ENCODE data around the gene GALNT10.

Gene GALNT10

DNA sequence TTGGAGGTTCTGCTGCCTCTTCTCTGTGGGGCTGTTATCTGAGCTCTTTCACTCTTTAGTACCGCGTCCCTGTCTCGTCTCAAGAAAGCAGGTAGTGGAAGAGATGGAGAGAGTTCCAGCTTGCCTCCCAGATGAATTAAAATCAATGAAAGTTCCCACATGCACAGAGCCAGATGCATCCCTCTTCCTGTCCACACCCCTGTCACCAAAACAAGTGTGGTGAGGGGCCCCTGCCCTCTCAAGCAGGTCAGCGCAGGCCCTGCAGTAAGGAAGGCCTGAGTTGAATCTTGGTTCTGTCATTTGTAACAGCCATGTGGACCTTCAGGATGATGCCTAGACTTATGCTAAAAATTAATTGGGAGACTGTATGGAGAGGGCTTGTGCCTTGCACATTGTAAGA, 26.9 kb downstream of the GALNT10 start:
- Histone ChIP-seq H3K4ac (ENCODE audit: low read depth, low read length) (no peak overlapping the region), H4K5ac (ENCODE audit: low read length) (no peak overlapping the region), H3K79me1 (ENCODE audit: low read length) (peaks cover 4% of the 10 kb centered on the region), H3K4me3 (ENCODE audit: low read length) (no peak overlapping the region), H3K27me3 (ENCODE audit: insufficient read depth, low read length, poor library complexity) (no peaks in the 10 kb centered on the region), H2AK5ac (ENCODE audit: low read length) (no peak overlapping the region), H3K56ac (ENCODE audit: low read length) (no peak overlapping the region), H3K4me1 (ENCODE audit: control insufficient read depth, low read depth, low read length) (peaks cover 2% of the 10 kb centered on the region), H3K23ac (ENCODE audit: low read length) (no peak overlapping the region), H4K8ac (ENCODE audit: low read depth, low read length) (no peak overlapping the region), H3K79me2 (ENCODE audit: control insufficient read depth, insufficient read depth, low read length) (no peaks in the 10 kb centered on the region), H2BK120ac (ENCODE audit: low read depth, low read length) (no peak overlapping the region), H2BK5ac (ENCODE audit: low read length) (no peak overlapping the region), H2BK15ac (replicated peaks; ENCODE audit: low read depth) (no peak overlapping the region), H3K9ac (ENCODE audit: low read length) (no peak overlapping the region), H3K36me3 (ENCODE audit: control insufficient read depth, insufficient read depth, low read length) (no peaks in the 10 kb centered on the region), H3K4me2 (ENCODE audit: low read length) (no peak overlapping the region), H3K18ac (ENCODE audit: low read length) (no peak overlapping the region), H3K27ac (ENCODE audit: low read depth, low read length) (no peak overlapping the region)
- DNase-seq: no peak
- WGBS (ENCODE audit: extremely low coverage, insufficient coverage, low lambda C conversion rate): no CpG with 5 or more reads among the region's 4 CpGs

- no CpG with 5 or more reads among the region's 8 CpGs for WGBS (ENCODE audit: extremely low coverage, insufficient coverage, low lambda C conversion rate)
- H3K9ac ChIP-seq (ENCODE audit: low read length): no peak overlapping the region
- no peak overlapping the region for H2AK5ac ChIP-seq (ENCODE audit: low read length)
- H3K36me3 ChIP-seq (ENCODE audit: control insufficient read depth, insufficient read depth, low read length): no peaks in the 10 kb centered on the region
- peaks cover 4% of the 10 kb centered on the region for H3K79me1 ChIP-seq (ENCODE audit: low read length)
- H3K4me2 ChIP-seq (ENCODE audit: low read length): no peak overlapping the region
- H2BK5ac ChIP-seq (ENCODE audit: low read length): no peak overlapping the region
- H3K27me3 ChIP-seq (ENCODE audit: insufficient read depth, low read length, poor library complexity): no peaks in the 10 kb centered on the region
- no peak overlapping the region for H3K4ac ChIP-seq (ENCODE audit: low read depth, low read length)
- no peak overlapping the region for H3K27ac ChIP-seq (ENCODE audit: low read depth, low read length)
- no peak overlapping the region for H3K56ac ChIP-seq (ENCODE audit: low read length)
- no peak overlapping the region for H2BK120ac ChIP-seq (ENCODE audit: low read depth, low read length)
- no peak overlapping the region for H4K8ac ChIP-seq (ENCODE audit: low read depth, low read length)
- no peak for DNase-seq
- H3K23ac ChIP-seq (ENCODE audit: low read length): no peak overlapping the region
- no peak overlapping the region for H3K4me3 ChIP-seq (ENCODE audit: low read length)
- H3K79me2 ChIP-seq (ENCODE audit: control insufficient read depth, insufficient read depth, low read length): no peaks in the 10 kb centered on the region
- H2BK15ac ChIP-seq (replicated peaks; ENCODE audit: low read depth): no peak overlapping the region
- no peak overlapping the region for H4K5ac ChIP-seq (ENCODE audit: low read length)
- peaks cover 4% of the 10 kb centered on the region for H3K4me1 ChIP-seq (ENCODE audit: control insufficient read depth, low read depth, low read length)
- no peak overlapping the region for H3K18ac ChIP-seq (ENCODE audit: low read length)
These were observed 28.3 kb downstream of the GALNT10 start for GRCh38 chr5:154218786-154219185.

- Histone ChIP-seq H3K4me1 (ENCODE audit: control insufficient read depth, low read depth, low read length) (peaks cover 4% of the 10 kb centered on the region), H3K79me2 (ENCODE audit: control insufficient read depth, insufficient read depth, low read length) (no peaks in the 10 kb centered on the region), H3K9ac (ENCODE audit: low read length) (no peak overlapping the region), H4K8ac (ENCODE audit: low read depth, low read length) (no peak overlapping the region), H3K4me2 (ENCODE audit: low read length) (no peak overlapping the region), H3K27me3 (ENCODE audit: insufficient read depth, low read length, poor library complexity) (no peaks in the 10 kb centered on the region), H3K23ac (ENCODE audit: low read length) (no peak overlapping the region), H3K27ac (ENCODE audit: low read depth, low read length) (no peak overlapping the region), H3K4ac (ENCODE audit: low read depth, low read length) (no peak overlapping the region), H2BK5ac (ENCODE audit: low read length) (no peak overlapping the region), H2BK15ac (replicated peaks; ENCODE audit: low read depth) (no peak overlapping the region), H3K36me3 (ENCODE audit: control insufficient read depth, insufficient read depth, low read length) (no peaks in the 10 kb centered on the region), H3K18ac (ENCODE audit: low read length) (no peak overlapping the region), H2AK5ac (ENCODE audit: low read length) (no peak overlapping the region), H4K5ac (ENCODE audit: low read length) (no peak overlapping the region), H3K4me3 (ENCODE audit: low read length) (no peak overlapping the region), H2BK120ac (ENCODE audit: low read depth, low read length) (no peak overlapping the region), H3K56ac (ENCODE audit: low read length) (no peak overlapping the region), H3K79me1 (ENCODE audit: low read length) (peaks cover 4% of the 10 kb centered on the region)
- no peak for DNase-seq
These were observed 30.1 kb downstream of the GALNT10 start for GRCh38 chr5:154220625-154221024.

- Histone ChIP-seq H3K4me3 (ENCODE audit: low read length) (no peak overlapping the region), H2BK5ac (ENCODE audit: low read length) (no peak overlapping the region), H4K5ac (ENCODE audit: low read length) (no peak overlapping the region), H3K4me1 (ENCODE audit: control insufficient read depth, low read depth, low read length) (peaks cover 4% of the 10 kb centered on the region), H3K27ac (ENCODE audit: low read depth, low read length) (no peak overlapping the region), H3K23ac (ENCODE audit: low read length) (no peak overlapping the region), H3K79me1 (ENCODE audit: low read length) (peaks cover 4% of the 10 kb centered on the region), H3K79me2 (ENCODE audit: control insufficient read depth, insufficient read depth, low read length) (no peaks in the 10 kb centered on the region), H2AK5ac (ENCODE audit: low read length) (no peak overlapping the region), H2BK120ac (ENCODE audit: low read depth, low read length) (no peak overlapping the region), H3K18ac (ENCODE audit: low read length) (peak overlapping the region; percentile 11), H3K56ac (ENCODE audit: low read length) (peak overlapping the region; percentile 47), H4K8ac (ENCODE audit: low read depth, low read length) (no peak overlapping the region), H3K9ac (ENCODE audit: low read length) (peak overlapping the region; percentile 13), H3K27me3 (ENCODE audit: insufficient read depth, low read length, poor library complexity) (no peaks in the 10 kb centered on the region), H3K4me2 (ENCODE audit: low read length) (no peak overlapping the region), H2BK15ac (replicated peaks; ENCODE audit: low read depth) (no peak overlapping the region), H3K36me3 (ENCODE audit: control insufficient read depth, insufficient read depth, low read length) (no peaks in the 10 kb centered on the region), H3K4ac (ENCODE audit: low read depth, low read length) (no peak overlapping the region)
- WGBS (ENCODE audit: extremely low coverage, insufficient coverage, low lambda C conversion rate): no CpG with 5 or more reads among the region's 8 CpGs
- peak; percentile 49 for DNase-seq
These were observed 30.9 kb downstream of the GALNT10 start for GRCh38 chr5:154221371-154221896.

GRCh38 chr5:154222414-154222813, 31.9 kb downstream of the GALNT10 start:
- H3K56ac ChIP-seq (ENCODE audit: low read length): no peak overlapping the region
- no peak overlapping the region for H3K4me3 ChIP-seq (ENCODE audit: low read length)
- H2BK15ac ChIP-seq (replicated peaks; ENCODE audit: low read depth): no peak overlapping the region
- no peak overlapping the region for H4K5ac ChIP-seq (ENCODE audit: low read length)
- no peaks in the 10 kb centered on the region for H3K79me2 ChIP-seq (ENCODE audit: control insufficient read depth, insufficient read depth, low read length)
- H4K8ac ChIP-seq (ENCODE audit: low read depth, low read length): no peak overlapping the region
- WGBS (ENCODE audit: extremely low coverage, insufficient coverage, low lambda C conversion rate): no CpG with 5 or more reads among the region's 2 CpGs
- peaks cover 3% of the 10 kb centered on the region for H3K4me1 ChIP-seq (ENCODE audit: control insufficient read depth, low read depth, low read length)
- no peaks in the 10 kb centered on the region for H3K36me3 ChIP-seq (ENCODE audit: control insufficient read depth, insufficient read depth, low read length)
- no peak overlapping the region for H3K4me2 ChIP-seq (ENCODE audit: low read length)
- no peak overlapping the region for H2AK5ac ChIP-seq (ENCODE audit: low read length)
- H3K27ac ChIP-seq (ENCODE audit: low read depth, low read length): no peak overlapping the region
- H2BK120ac ChIP-seq (ENCODE audit: low read depth, low read length): no peak overlapping the region
- peaks cover 2% of the 10 kb centered on the region for H3K79me1 ChIP-seq (ENCODE audit: low read length)
- no peak for DNase-seq
- H3K27me3 ChIP-seq (ENCODE audit: insufficient read depth, low read length, poor library complexity): no peaks in the 10 kb centered on the region
- no peak overlapping the region for H2BK5ac ChIP-seq (ENCODE audit: low read length)
- no peak overlapping the region for H3K4ac ChIP-seq (ENCODE audit: low read depth, low read length)
- no peak overlapping the region for H3K18ac ChIP-seq (ENCODE audit: low read length)
- H3K23ac ChIP-seq (ENCODE audit: low read length): no peak overlapping the region
- no peak overlapping the region for H3K9ac ChIP-seq (ENCODE audit: low read length)

DNA sequence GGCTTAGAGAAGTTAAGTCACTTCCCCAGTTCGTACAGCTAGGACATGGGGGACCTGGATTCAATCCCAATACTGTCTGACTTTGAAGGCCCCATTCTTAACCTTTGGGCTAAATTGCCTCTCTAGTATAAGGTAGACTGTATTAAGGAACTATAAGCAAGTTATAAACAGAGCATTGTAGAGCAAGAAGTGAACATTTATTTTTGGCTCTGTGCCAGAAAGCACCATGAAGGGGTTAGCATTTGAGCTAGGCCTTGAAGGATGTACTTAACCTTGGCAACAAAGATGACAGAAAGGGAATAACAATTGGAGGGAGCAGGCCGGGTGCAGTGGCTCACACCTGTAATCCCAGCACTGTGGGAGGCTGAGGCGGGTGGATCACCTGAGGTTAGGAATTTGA, 32.8 kb downstream of the GALNT10 start:
- Histone ChIP-seq H4K5ac (ENCODE audit: low read length) (no peak overlapping the region), H3K4me2 (ENCODE audit: low read length) (no peak overlapping the region), H3K79me2 (ENCODE audit: control insufficient read depth, insufficient read depth, low read length) (no peaks in the 10 kb centered on the region), H3K4me1 (ENCODE audit: control insufficient read depth, low read depth, low read length) (peaks cover 3% of the 10 kb centered on the region), H3K18ac (ENCODE audit: low read length) (no peak overlapping the region), H2BK5ac (ENCODE audit: low read length) (no peak overlapping the region), H4K8ac (ENCODE audit: low read depth, low read length) (no peak overlapping the region), H3K79me1 (ENCODE audit: low read length) (peaks cover 2% of the 10 kb centered on the region), H3K4me3 (ENCODE audit: low read length) (no peak overlapping the region), H3K56ac (ENCODE audit: low read length) (no peak overlapping the region), H2AK5ac (ENCODE audit: low read length) (no peak overlapping the region), H2BK15ac (replicated peaks; ENCODE audit: low read depth) (no peak overlapping the region), H3K36me3 (ENCODE audit: control insufficient read depth, insufficient read depth, low read length) (no peaks in the 10 kb centered on the region), H3K4ac (ENCODE audit: low read depth, low read length) (no peak overlapping the region), H3K9ac (ENCODE audit: low read length) (no peak overlapping the region), H2BK120ac (ENCODE audit: low read depth, low read length) (no peak overlapping the region), H3K27ac (ENCODE audit: low read depth, low read length) (no peak overlapping the region), H3K27me3 (ENCODE audit: insufficient read depth, low read length, poor library complexity) (no peaks in the 10 kb centered on the region), H3K23ac (ENCODE audit: low read length) (no peak overlapping the region)
- WGBS (ENCODE audit: extremely low coverage, insufficient coverage, low lambda C conversion rate): no CpG with 5 or more reads among the region's 3 CpGs
- DNase-seq: no peak

Data from mesendoderm (in vitro differentiated cells).